Measurements from ENCODE around the gene TAAR8.
"Not testable (repeated sequence)": the region's sequence is repeated elsewhere in the genome, so short reads cannot be mapped to it uniquely, and the experiment has no call there.

TAAR8 gene

DNA sequence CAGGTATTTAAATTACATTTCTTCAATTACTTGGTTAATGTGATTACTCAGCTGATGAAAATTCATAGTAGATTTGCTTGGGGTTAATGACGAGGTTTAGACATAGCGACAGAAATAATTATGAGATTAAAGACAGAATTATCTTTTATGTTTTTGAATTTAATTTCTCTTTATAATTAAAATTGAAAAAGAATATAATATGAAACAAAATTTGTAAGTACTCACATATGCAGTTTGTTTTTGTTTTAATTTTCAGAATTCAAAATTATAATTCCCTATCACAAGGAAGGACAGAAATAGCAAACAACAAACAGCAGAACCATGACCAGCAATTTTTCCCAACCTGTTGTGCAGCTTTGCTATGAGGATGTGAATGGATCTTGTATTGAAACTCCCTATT lies at the start of gene TAAR8:
Gene TAAR8 (plus strand): TSS at position 301 of the 400 bp plus-strand sequence. CDS start 21 bp downstream, at position 322.
- no peak for DNase-seq (ENCODE audit: low read depth in 2 of 2)

GRCh38 chr6:132504757-132505156 lies 47.7 kb upstream of the TAAR8 start:
- no peak for DNase-seq (ENCODE audit: low read depth in 2 of 2)

DNA sequence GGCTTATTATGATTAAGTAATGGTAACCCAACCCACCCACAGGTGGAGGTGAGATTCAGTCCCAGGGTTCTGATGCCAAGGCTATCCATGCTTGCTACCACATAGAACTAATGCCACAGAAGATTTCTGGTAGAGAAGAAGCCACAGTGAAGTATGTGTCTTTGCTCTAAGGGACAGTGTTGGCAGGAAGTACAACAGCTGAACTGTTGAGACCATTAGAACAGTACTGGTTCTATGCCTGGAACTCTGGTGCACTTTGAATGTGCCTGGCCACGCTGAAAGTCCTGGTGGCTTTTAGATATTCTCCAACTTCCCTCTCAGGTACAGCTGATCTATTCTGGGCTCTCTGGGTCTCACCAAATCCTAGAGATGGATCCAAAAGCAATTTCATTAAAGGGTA lies 47.3 kb upstream of the TAAR8 start:
- no peak for DNase-seq (ENCODE audit: low read depth in 2 of 2)

DNA sequence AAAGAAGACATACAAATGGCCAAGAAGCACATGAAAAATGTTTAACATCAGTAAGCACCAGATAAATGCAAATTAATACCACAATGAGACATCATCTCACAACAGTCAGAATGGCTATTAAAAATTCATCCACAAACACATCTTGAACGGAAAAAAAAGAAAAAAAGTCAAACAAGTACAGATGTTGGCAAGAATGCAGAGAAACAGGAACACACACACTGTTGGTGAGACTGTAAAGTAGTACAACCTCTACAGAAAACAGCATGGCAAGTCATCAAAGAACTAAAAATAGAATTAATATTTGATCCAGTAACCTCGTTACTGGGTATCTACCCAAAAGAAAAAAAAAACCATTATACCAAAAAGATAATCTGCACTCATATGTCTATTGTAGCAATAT lies 46.0 kb upstream of the TAAR8 start:
- no peak for DNase-seq (ENCODE audit: low read depth in 2 of 2)

GRCh38 chr6:132506869-132507808 lies 45.3 kb upstream of the TAAR8 start:
- DNase-seq (ENCODE audit: low read depth in 2 of 2): no peak

- no peak for DNase-seq (ENCODE audit: low read depth in 2 of 2)
These were observed 41.2 kb upstream of the TAAR8 start for GRCh38 chr6:132511210-132511830.

DNA sequence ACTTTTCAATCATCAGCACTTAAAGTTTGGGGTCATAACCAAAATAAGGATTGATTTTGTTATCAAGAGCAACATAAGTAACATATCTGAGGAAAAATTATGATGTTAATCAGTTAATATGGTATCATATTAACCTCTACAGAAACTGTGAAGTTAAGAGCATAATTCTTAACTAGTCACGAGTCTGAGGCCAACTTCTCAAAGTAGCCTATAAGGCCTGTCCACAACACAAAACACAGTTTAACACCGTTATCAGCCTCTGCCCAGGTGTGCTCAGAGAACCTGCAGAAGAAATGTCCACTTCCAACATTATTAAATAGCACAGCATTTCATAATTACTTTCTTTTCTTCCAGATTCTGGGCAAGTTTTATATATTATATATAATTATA lies 40.6 kb upstream of the TAAR8 start:
- no peak for DNase-seq (ENCODE audit: low read depth in 2 of 2)

- DNase-seq (ENCODE audit: low read depth in 2 of 2): no peak
These were observed 40.2 kb upstream of the TAAR8 start for GRCh38 chr6:132512342-132512637.

DNA sequence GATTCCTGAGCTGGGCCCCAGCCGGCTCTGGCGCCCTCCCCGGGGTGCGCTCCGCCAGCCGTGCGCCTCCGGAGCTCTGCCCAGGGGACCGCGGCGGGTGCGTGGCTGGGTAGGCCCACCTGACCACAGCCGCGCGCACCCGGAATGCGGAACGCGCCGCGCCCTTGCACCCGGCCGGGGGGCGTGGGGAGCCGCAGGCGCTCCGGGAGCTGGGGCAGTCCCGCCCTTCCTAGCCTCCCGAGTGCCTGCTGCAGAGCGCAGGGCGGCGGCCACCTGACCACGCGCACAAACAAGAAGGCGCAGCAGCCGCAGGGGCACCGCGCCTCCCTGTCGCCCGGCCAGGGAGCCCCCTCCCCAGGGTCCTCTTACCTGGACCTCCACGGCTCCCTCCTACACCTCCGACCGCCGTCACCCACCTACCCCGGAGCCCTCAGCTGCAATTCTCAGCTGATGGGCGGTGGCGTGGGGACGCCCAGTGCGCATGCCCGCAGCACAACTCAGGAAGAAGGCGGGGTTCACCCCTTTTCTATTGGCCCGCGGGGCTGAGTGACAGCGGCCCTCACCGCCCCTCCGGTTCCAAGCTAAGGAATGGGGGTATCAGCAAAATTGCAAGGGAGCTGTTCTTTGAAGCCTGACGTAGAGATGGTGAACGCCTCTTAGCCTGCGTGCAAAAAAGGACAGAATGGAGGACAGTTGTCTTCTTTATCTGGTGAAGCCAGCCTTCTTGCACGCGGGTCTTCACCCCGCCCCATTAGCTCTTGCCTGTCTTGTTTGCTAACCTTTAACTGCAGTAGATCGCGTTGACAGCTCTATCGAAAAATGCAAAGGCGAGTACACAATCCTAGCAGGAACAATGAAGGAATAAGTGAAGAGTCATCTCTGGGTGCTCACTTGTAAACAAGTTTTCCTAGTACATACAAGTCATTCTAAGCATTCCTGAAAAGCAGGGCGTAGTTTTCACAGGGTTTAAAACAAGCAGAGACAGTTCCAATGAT lies 39.5 kb upstream of the TAAR8 start, which contains the start of gene STX7:
Gene STX7 (minus strand): TSS at position 479 of the 995 bp plus-strand sequence. CDS start 9,586 bp downstream, outside the sequence.
- peak; percentile 77 to 79 for DNase-seq (ENCODE audit: low read depth in 2 of 2)

DNA sequence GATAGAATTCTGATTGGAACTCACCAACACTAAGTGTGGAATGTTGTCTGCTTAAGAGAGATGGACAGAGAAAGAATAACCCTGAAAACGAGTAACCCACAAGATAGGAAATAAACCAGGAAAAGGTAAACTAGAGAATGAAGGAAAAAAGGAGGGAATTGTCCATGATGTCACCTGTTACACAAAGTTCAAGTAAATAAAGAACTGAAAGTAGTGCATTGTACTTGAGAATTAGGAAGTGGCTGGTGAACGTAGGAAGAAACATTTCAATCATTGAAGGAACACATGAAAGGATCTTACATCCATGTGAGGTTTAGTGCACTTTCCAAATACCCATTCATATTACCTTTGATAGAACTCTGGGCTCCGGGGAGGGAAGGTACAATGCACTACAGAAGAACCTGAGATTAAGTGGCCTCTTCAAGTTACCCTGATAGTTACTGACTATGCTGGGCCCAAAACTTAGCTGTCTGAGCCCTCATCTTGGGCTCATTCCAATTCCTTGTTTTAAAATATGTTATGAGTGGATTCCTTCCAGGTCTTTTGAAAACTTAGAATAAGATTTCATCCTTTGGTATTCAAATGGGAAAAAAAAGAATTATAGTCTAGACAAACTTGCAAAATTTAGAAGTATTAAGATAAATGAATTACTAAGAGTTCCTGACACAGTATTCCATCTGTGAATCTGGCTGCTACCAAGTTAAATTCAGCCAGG lies 38.5 kb upstream of the TAAR8 start:
- no peak for DNase-seq (ENCODE audit: low read depth in 2 of 2)

DNA sequence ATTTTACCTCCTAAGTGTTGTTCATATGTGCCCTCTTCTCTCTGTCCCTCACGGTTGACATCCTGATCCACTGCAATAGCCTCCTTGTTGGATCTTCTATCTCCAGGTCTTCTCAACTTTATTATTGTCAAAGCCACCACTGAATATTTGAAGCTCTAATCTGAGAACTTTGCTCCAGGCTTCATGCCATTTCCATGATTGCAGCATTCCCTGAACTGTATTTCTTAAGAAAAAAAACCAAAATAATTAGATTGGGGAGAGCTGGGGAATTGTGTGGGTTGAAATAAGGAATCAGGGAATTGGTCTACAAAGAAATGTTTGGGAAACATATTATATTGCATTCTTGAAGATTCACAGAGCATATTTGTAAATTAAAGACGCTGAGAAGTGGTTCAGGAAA lies 37.1 kb upstream of the TAAR8 start:
- DNase-seq (ENCODE audit: low read depth in 2 of 2): no peak

DNA sequence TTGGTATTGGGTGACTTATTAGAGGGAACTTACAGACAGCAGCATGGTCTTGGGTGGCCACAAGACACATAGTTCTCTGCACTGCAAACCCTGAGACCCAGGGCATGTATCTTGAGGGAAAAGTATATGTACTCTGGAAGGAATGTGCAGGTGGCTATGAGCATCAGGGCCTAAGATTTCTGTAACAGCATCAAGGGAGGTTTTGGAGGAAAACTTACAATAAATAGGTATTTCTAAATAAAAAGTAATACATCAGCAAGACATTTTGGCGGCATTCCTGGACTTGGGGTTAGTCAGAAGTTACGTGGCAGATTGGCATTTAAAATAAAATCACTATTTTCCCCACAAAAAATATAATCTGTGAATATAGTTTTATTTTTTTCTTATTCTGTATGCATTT lies 31.5 kb upstream of the TAAR8 start:
- DNase-seq (ENCODE audit: low read depth in 2 of 2): no peak

- DNase-seq (ENCODE audit: low read depth in 2 of 2): no peak
These were observed 27.8 kb upstream of the TAAR8 start for GRCh38 chr6:132524646-132525045.

GRCh38 chr6:132525866-132526265 lies 26.6 kb upstream of the TAAR8 start:
- DNase-seq (ENCODE audit: low read depth in 2 of 2): no peak

GRCh38 chr6:132526461-132526860 lies 26.0 kb upstream of the TAAR8 start:
- no peak for DNase-seq (ENCODE audit: low read depth in 2 of 2)

DNA sequence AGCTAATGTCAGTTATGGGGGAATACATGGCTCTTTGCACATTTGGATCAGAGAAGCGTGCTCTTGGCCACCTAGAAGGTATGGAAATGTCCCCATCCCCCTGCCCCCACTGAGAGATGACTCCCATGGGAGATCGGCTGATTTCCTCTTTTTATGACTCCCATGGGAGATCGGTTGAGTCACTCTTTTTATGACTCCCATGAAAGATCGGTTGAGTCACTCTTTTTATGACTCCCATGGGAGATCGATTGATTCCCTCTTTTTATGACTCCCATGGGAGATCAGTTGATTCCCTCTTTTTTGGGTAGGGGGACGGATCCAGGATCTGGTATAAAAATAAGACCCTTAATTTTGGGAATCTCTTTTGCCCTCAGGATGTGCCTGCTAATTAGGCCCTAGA lies 24.7 kb upstream of the TAAR8 start:
- DNase-seq (ENCODE audit: low read depth in 2 of 2): no peak

- DNase-seq (ENCODE audit: low read depth in 2 of 2): peak; percentile 30 to 65
These were observed 22.0 kb upstream of the TAAR8 start for GRCh38 chr6:132530293-132530974.

- DNase-seq (ENCODE audit: low read depth in 2 of 2): not testable (repeated sequence)
These were observed 17.9 kb upstream of the TAAR8 start for GRCh38 chr6:132534546-132534945.

- DNase-seq (ENCODE audit: low read depth in 2 of 2): no peak
These were observed 15.3 kb upstream of the TAAR8 start for GRCh38 chr6:132537145-132537544.

DNA sequence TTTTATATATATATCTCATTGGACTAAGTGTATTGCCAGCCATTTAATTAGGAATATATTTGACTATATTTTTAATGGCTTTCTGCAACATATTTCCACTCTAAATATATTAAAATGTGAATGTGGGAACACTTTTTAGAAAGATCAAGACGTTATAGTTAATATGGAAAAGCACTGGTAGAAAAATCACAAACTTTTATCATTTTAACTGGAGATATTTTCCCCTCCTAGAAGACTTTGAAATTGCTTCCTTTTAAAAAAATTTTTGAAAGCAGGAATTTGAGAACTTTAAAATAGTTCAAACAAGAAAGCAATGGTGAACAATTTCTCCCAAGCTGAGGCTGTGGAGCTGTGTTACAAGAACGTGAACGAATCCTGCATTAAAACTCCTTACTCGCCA lies 14.5 kb upstream of the TAAR8 start, which contains the start of gene TAAR9:
Gene TAAR9 (plus strand): TSS at position 301 of the 400 bp plus-strand sequence. CDS start 13 bp downstream, at position 314.
- no peak for DNase-seq (ENCODE audit: low read depth in 2 of 2)

GRCh38 chr6:132544826-132545225 lies 7.6 kb upstream of the TAAR8 start:
- DNase-seq (ENCODE audit: low read depth in 2 of 2): no peak

Data from stimulated activated CD4-positive, alpha-beta T cell treated with anti-CD3 and anti-CD28 coated beads, Interleukin-1b, Interleukin-23, amount 100 ng/mL, for 4 hours (primary cell).